NCI-H82 treated with DMSO at 0.1 percent for 48 hours (cell line): Measurements from ENCODE around the gene NGDN.

Experiments used
- DNase-seq: peaks from one replicate; lab custom pipeline; 2025; ENCODE audit not compliant: unreplicated experiment; lab: John Stamatoyannopoulos, UW

The NGDN gene

GRCh38 chr14:23520899-23521533 lies 51.5 kb downstream of the NGDN start:
- DNase-seq, result no peak

- DNase-seq, result no peak
Observed at GRCh38 chr14:23521785-23522640, 52.5 kb downstream of the NGDN start.

- no peak for DNase-seq
Observed at GRCh38 chr14:23522643-23523198, 53.2 kb downstream of the NGDN start.

GRCh38 chr14:23523229-23524016 lies 53.9 kb downstream of the NGDN start:
- DNase-seq, result no peak

- no peak for DNase-seq
Observed at GRCh38 chr14:23524954-23525353, 55.5 kb downstream of the NGDN start.

- DNase-seq, result no peak
Observed at GRCh38 chr14:23525611-23526010, 56.1 kb downstream of the NGDN start.
